Small intestine (tissue), 7 donors: ENCODE results near the gene POLR2I. TPM values are rescaled to one million over a fixed set of nuclear protein-coding genes. Genes with fewer than 3 reads are reported as not detected.

Experiments
- DNase-seq, 2 donors: peaks; one replicate each; pipeline versions ENCODE4 v3.0.0 to v3.0.0-alpha.2; 2013
- FAIRE-seq: peaks from 2 replicates; lab custom pipeline; 2012; peaks lifted over from hg19 to GRCh38; lab: Jason Lieb, UNC
- H3K27ac ChIP-seq, 3 donors: one replicate each; pipeline ENCODE4 v1.5.1; 2013; ENCODE audit warnings: low read length in 2 of 3, mild to moderate bottlenecking in 2 of 3, control low read depth in 1 of 3, inconsistent platforms in 1 of 3, low read depth in 1 of 3, moderate library complexity in 1 of 3
- H3K27me3 ChIP-seq, 3 donors: one replicate each; pipeline ENCODE4 v1.6.1; 2013; ENCODE audit warnings: low read length in 3 of 3, inconsistent platforms in 1 of 3; ENCODE audit not compliant: control insufficient read depth in 3 of 3, insufficient read depth in 3 of 3
- H3K36me3 ChIP-seq, 3 donors: one replicate each; pipeline ENCODE4 v1.6.1; 2013; ENCODE audit warnings: low read length in 3 of 3, inconsistent platforms in 1 of 3, low read depth in 1 of 3, mild to moderate bottlenecking in 1 of 3, moderate library complexity in 1 of 3; ENCODE audit not compliant: control insufficient read depth in 3 of 3, insufficient read depth in 2 of 3
- H3K4me1 ChIP-seq, 3 donors: one replicate each; pipeline ENCODE4 v1.6.1; 2013; ENCODE audit warnings: low read length in 2 of 3, inconsistent platforms in 1 of 3, low read depth in 1 of 3, mild to moderate bottlenecking in 1 of 3, moderate library complexity in 1 of 3; ENCODE audit not compliant: control insufficient read depth in 3 of 3, insufficient read depth in 2 of 3
- H3K4me3 ChIP-seq, 3 donors: one replicate each; pipeline ENCODE4 v1.5.1; 2013; ENCODE audit warnings: low read length in 3 of 3, control low read depth in 1 of 3, inconsistent platforms in 1 of 3, low read depth in 1 of 3, mild to moderate bottlenecking in 1 of 3, moderate library complexity in 1 of 3
- H3K9me3 ChIP-seq, 2 donors: one replicate each; pipeline ENCODE4 v1.6.1; 2013; ENCODE audit warnings: low read depth in 1 of 2, low read length in 1 of 2; ENCODE audit not compliant: control insufficient read depth in 2 of 2, insufficient read depth in 1 of 2
- WGBS, 3 donors: extraction: QIAGEN DNeasy Blood & Tissue Kit; methylation state at CpG; one replicate each; pipeline ENCODE4 v1.1.7; 2013; 5-methylcytosine and 5-hydroxymethylcytosine counted together
- polyA plus RNA-seq, 4 donors: library from polyadenylated mRNA; stranded (reverse) in 3 of 4; unstranded in 1 of 4; fragments of 200-250 nt in 3 of 4; fragments of 120-200 nt in 1 of 4; gene quantifications; one replicate each; pipeline versions ENCODE4 v1.2.1 to v1.2.3, GENCODE V29; 2013
- donor health status: healthy with polysubstance abuse.
- donor health status: control.
- donor health status: control.
- donor health status: Bipolar disorder and iron deficiency.
- donor health status: healthy.

The POLR2I gene
- polyA plus RNA-seq, 4 donors, result 46.5 to 77.5 (median 66.5) TPM

DNA sequence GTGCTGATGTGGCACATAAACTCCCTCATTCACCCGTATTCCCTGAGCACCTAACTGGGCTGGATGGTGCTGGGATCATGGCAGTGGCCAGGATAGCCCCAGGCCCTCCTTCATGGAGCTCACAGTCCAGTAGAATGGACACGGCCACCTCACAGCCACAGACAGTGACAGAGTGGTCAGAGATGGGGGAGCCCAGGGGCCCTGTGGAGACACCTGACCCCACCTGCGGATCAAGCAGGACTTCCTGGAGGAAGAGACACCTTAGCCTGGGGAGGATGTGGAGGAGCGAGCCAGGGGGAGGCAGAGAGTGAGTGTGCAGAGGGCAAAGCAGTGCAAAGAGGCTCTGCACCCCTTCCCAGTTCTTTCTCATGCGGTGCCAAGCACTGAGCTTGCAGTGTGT lies 24.8 kb downstream of the POLR2I start:
- no peak overlapping the region for H3K27ac ChIP-seq
- 90 to 94% (median 92%) methylated on average over 5 of the region's 5 CpGs for WGBS, 3 donors
- no peak for FAIRE-seq
- DNase-seq, result no peak
- H3K36me3 ChIP-seq, result peaks cover 0 to 44% (median 0%) of the 10 kb centered on the region in 3 donors
- H3K4me3 ChIP-seq, result no peak overlapping the region
- H3K27me3 ChIP-seq, result no peaks in the 10 kb centered on the region
- H3K9me3 ChIP-seq, result no peaks in the 10 kb centered on the region
- H3K4me1 ChIP-seq, result no peaks in the 10 kb centered on the region

DNA sequence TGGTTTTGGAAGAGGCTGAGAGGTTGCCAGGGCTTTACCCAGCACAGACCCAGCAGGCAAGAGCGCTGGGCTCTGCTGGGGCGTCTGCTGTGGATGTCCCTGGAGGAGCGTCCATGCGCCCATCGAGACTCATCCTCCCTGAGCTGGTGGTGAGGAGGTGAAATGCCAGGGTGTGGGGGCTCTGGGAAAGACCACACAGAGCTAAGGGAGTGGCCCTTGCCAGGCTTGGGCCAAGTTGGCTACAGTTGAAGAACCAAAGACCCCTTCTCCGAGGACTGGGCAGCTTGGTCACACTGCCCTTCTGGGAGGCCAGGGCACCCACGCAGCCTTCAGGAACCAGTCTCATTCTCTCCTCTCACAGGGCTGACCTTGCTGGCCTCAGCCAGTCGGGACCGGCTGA lies 28.3 kb downstream of the POLR2I start:
- no peak for FAIRE-seq
- no peak for DNase-seq
- whole genome bisulfite sequencing, 3 donors, result 98 to 99% (median 98%) methylated on average over 9 of the region's 9 CpGs

DNA sequence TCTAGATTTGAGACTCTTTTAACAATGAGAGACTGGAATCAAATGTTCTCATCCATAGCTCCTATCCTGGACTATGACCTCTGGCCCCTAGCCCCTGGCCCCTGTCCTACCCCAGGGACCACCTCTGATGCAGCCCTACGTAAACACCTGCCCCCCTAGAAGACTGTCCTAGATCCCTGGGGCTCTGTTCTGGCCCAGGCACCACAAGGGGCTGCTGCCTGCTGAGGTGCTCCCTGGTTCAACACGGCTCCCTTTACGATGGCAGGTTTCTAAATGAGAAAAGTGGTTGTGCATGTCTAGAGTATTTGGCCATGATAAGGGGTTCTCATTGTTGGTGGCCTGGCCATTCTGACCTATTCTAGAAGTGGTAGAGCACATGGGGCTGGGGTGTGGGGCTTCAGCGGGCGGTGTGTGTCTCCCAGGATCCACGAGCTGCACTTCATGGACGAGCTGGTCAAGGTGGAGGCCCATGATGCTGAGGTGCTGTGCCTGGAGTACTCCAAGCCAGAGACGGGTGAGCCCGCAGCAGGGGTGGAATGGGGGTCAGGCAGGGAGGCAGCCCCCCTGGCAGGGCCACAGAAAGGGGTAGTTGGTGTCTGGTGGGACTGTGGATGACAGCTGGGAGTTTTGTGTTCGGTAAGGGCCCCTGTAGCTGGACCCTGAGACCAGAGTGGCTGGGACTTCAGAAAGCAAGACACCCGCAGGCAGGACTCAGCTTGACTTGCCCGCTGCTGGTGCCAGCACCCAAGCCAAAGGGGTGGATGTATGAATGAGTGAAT lies 30.3 kb downstream of the POLR2I start:
- H3K4me1 ChIP-seq, result no peaks in the 10 kb centered on the region
- H3K36me3 ChIP-seq, result peaks cover 0 to 37% (median 0%) of the 10 kb centered on the region in 3 donors
- no peaks in the 10 kb centered on the region for H3K9me3 ChIP-seq
- FAIRE-seq (no peak), DNase-seq (no peak)
- no peak overlapping the region for H3K4me3 ChIP-seq
- 92 to 97% (median 96%) methylated on average over 12 of the region's 12 CpGs for WGBS, 3 donors
- H3K27ac ChIP-seq, result no peak overlapping the region
- H3K27me3 ChIP-seq, result no peaks in the 10 kb centered on the region

More for the DNA sequence above, 28.3 kb downstream of the POLR2I start:
- H3K27me3 ChIP-seq, result no peaks in the 10 kb centered on the region
- H3K4me3 ChIP-seq, result no peak overlapping the region
- no peaks in the 10 kb centered on the region for H3K9me3 ChIP-seq
- H3K36me3 ChIP-seq, result peaks cover 0 to 46% (median 0%) of the 10 kb centered on the region in 3 donors
- no peaks in the 10 kb centered on the region for H3K4me1 ChIP-seq
- no peak overlapping the region for H3K27ac ChIP-seq

DNA sequence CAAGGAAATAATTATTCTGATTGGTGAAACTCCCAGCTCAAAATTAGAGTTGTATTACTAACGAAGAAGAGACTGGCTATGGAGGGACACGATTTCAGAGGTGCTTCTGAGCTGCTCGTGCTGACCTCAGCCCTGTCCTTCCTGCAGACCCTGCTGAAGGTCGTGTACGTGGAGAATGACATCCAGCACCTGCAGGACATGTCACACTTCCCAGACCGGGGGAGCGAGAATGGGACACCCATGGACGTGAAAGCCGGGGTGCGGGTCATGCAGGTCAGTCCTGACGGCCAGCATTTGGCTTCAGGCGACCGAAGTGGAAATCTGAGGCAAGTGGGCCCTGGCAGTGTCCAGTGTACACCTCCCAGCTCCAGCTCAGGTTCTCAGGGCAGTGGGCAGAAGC lies 31.8 kb downstream of the POLR2I start:
- Histone ChIP-seq H3K4me3 (no peak overlapping the region), H3K36me3 (peaks cover 0 to 27% (median 0%) of the 10 kb centered on the region in 3 donors), H3K27ac (no peak overlapping the region), H3K4me1 (no peaks in the 10 kb centered on the region), H3K27me3 (no peaks in the 10 kb centered on the region), H3K9me3 (no peaks in the 10 kb centered on the region)
- no peak for FAIRE-seq
- 92 to 98% (median 97%) methylated on average over 13 of the region's 13 CpGs for WGBS, 3 donors
- no peak for DNase-seq

DNA sequence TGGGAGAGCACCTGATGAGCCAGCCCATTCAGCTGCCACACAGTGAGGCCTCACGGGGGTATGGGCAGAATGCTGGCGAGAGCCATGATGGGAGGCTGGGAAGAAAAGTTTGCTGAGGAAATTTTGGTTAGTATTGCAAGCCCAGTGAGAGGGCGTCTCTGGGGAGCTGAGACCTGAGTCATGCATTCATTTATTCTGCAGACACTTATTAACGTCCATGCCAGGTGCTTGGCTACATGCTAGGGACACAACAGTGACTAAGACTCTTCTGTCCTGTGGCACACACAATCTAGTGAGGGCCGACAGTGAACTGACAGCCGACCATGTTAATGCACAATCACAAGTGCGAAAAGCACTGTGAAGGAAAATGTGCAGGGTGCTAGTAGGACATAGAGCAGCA lies 32.8 kb downstream of the POLR2I start:
- Histone ChIP-seq H3K36me3 (peaks cover 0 to 27% (median 0%) of the 10 kb centered on the region in 3 donors), H3K27me3 (no peaks in the 10 kb centered on the region), H3K4me3 (no peak overlapping the region), H3K4me1 (no peaks in the 10 kb centered on the region), H3K27ac (no peak overlapping the region), H3K9me3 (no peaks in the 10 kb centered on the region)
- FAIRE-seq, result no peak
- WGBS, 3 donors, result 95 to 96% (median 95%) methylated on average over 7 of the region's 7 CpGs
- DNase-seq, result no peak

DNA sequence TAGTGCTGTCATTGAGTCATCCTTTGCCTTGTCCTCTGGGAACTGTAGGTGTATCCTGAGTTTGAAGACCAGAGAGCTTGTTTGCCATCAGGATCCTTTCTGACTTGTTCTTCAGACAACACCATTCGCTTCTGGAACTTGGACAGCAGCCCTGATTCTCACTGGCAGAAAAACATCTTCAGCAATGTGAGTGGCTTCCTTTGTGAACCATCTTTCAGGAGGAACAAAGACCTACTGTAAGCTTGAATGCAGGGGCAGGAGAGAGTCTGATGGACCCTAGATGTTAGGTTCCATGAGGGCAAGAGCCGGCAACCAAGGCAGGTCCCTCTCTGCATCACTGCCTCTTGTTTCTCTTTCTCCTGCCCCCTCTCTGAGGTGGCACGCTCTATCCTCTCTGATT lies 33.3 kb downstream of the POLR2I start:
- H3K9me3 ChIP-seq, result no peaks in the 10 kb centered on the region
- WGBS, 3 donors, result 91 to 94% (median 92%) methylated on average over 3 of the region's 3 CpGs
- FAIRE-seq, result no peak

DNA sequence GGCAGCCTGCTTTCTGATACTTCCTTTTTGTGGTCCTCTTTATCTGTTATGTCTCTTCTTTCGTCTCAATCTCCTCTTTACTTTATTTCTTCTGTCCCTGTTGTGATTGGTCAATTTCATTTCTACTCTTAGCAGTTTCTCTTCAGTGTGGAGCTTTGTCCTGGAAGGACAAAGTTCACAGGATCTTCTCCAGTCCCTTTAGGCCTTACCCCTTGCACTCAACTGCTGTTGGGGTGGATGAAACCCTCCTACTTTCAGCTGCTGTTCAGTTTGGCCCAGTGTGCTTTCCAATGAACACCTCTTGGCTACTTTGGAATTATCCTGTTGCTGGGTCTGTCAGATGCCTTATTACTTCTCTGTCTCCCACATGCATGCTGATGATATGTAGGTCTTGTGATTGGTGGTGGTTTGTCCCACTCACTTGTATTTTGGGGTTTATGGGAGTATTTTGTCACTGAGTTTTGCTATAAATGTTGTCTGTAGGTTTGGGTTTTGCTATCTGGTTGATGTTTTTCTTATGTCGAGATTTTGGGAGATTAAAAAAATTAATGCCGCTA lies 35.2 kb downstream of the POLR2I start:
- no peak for FAIRE-seq
- Histone ChIP-seq H3K4me3 (no peak overlapping the region), H3K4me1 (no peaks in the 10 kb centered on the region), H3K27ac (no peak overlapping the region), H3K36me3 (peaks cover 0 to 18% (median 0%) of the 10 kb centered on the region in 3 donors), H3K27me3 (no peaks in the 10 kb centered on the region), H3K9me3 (no peaks in the 10 kb centered on the region)
- WGBS, 3 donors, result 88 to 99% (median 93%) methylated on average over 3 of the region's 3 CpGs
- no peak for DNase-seq

More for the DNA sequence above, 33.3 kb downstream of the POLR2I start:
- H3K4me3 ChIP-seq, result no peak overlapping the region
- no peaks in the 10 kb centered on the region for H3K4me1 ChIP-seq
- no peaks in the 10 kb centered on the region for H3K27me3 ChIP-seq
- H3K27ac ChIP-seq, result no peak overlapping the region
- DNase-seq, result no peak
- peaks cover 0 to 23% (median 0%) of the 10 kb centered on the region in 3 donors for H3K36me3 ChIP-seq

DNA sequence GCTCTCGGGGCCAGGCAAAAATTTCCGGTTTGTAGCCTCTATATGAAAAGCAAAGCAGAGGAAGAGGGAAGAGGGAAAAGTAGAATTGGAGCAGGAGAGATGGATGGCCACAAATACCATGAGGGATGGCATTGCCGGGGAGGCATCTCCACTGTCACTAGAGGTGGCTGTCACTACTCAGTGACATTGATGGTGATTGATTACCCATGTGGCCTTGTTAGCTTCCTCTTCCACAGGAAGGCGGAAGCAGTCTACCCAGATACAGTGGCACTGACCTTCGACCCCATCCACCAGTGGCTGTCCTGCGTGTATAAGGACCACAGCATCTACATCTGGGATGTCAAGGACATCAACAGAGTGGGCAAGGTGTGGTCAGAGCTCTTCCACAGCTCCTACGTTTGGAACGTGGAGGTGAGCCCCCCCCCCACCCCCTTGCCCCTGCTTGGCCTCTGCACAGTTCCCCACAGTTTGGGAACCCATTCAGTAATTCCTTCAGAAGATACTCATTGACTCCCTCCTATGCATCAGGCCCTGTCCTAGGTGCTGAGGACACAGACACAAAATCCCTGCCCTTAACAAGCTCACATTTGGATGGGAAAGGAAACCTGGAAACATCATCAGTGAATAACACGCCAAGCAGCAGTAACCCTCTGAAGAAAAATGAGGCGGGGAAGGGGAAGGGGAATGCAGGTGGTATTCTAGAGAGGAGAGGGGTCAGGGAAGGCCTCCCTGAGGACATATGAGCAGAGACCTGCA lies 41.4 kb downstream of the POLR2I start:
- 72 to 80% (median 80%) methylated on average over 10 of the region's 10 CpGs for WGBS, 3 donors
- FAIRE-seq, result no peak

More for the DNA sequence above, 41.4 kb downstream of the POLR2I start:
- no peak overlapping the region for H3K27ac ChIP-seq
- H3K36me3 ChIP-seq, result peaks cover 0 to 13% (median 0%) of the 10 kb centered on the region in 3 donors
- peak in 1 of 2 donors; percentile 47 for DNase-seq
- no peak overlapping the region for H3K4me3 ChIP-seq
- H3K27me3 ChIP-seq, result no peaks in the 10 kb centered on the region
- no peaks in the 10 kb centered on the region for H3K9me3 ChIP-seq
- no peaks in the 10 kb centered on the region for H3K4me1 ChIP-seq
